HCT116 (cell line): ENCODE measurements around the gene STXBP5. TPM values are rescaled to one million over a fixed set of nuclear protein-coding genes. Genes with fewer than 3 reads are reported as not detected.

Experiments
- ATAC-seq: fragments of 200-7000 bp; cut with Tn5 transposase; 2 replicates; pipeline ENCODE4 v1.9.1; 2020; ENCODE audit warnings: mild to moderate bottlenecking, moderate library complexity
- BruUV-seq: library from RNA; stranded (reverse); fragments of 400-500 nt; replicated peaks from 2 replicates; lab custom pipeline; 2021; lab: Mats Ljungman, UMichigan
- CTCF ChIA-PET: fragments of 300-600 bp; sonication (Branson Sonifier 250); formaldehyde crosslinking; loops from one replicate; lab custom pipeline; 2021; ENCODE audit warnings: antibody characterized with exemption; lab: Charles Lee
- POLR2A ChIA-PET: fragments of 300-600, 350-600 bp; sonication (Branson Sonifier 250); formaldehyde crosslinking; loops from one replicate; lab custom pipeline; 2021; ENCODE audit warnings: antibody characterized with exemption; lab: Charles Lee
- RAD21 ChIA-PET, 2 experiments: fragments of 300-600 bp; sonication (Branson Sonifier 250); formaldehyde crosslinking; loops; one replicate each; lab custom pipeline; 2023; ENCODE audit warnings: low total read pairs in 2 of 2; ENCODE audit not compliant: uncharacterized antibody in 2 of 2, unreplicated experiment in 2 of 2, low non-redundant PET in 1 of 2; lab: Charles Lee
- DNase-seq: peaks from one replicate; pipeline ENCODE4 v3.0.0-alpha.2; 2010; ENCODE audit warnings: low read depth, low spot score
- H2AFZ ChIP-seq: fragments of 200-600 bp; shearing (Covaris generic), sonication (generic); 2 replicates; pipeline ENCODE4 v1.6.1; 2017; ENCODE audit warnings: low read depth, mixed run types, mixed read lengths, antibody characterized with exemption, low read length; ENCODE audit not compliant: poor library complexity, severe bottlenecking
- H3K27ac ChIP-seq: 2 replicates; pipeline ENCODE4 v1.5.1; 2012; ENCODE audit warnings: low read depth, low read length
- H3K27me3 ChIP-seq: fragments of 200-600 bp; sonication (generic); 2 replicates; pipeline ENCODE4 v1.6.1; 2016; ENCODE audit warnings: mixed run types, low read length, mixed read lengths; ENCODE audit not compliant: insufficient read depth
- H3K36me3 ChIP-seq, 2 experiments: fragments of 200-500 bp in 1 of 2; fragments of 200-600 bp in 1 of 2; sonication (Bioruptor generic) in 1 of 2; sonication (generic) in 1 of 2; 2 replicates each; pipeline versions ENCODE4 v1.5.1 to v1.6.1; 2014 to 2016; ENCODE audit warnings: low read length in 2 of 2, inconsistent platforms in 1 of 2, mixed read lengths in 1 of 2, mixed run types in 1 of 2; ENCODE audit not compliant: insufficient read depth in 2 of 2, control insufficient read depth in 1 of 2
- H3K4me1 ChIP-seq, 2 experiments: fragments of 200-600 bp in 1 of 2; sonication (generic) in 1 of 2; 2 replicates each; pipeline versions ENCODE4 v1.5.1 to v1.6.1; 2012 to 2017; ENCODE audit warnings: low read length in 2 of 2, inconsistent platforms in 1 of 2, mild to moderate bottlenecking in 1 of 2, mixed read lengths in 1 of 2, mixed run types in 1 of 2, moderate library complexity in 1 of 2; ENCODE audit not compliant: insufficient read depth in 2 of 2, control insufficient read depth in 1 of 2
- H3K4me2 ChIP-seq: fragments of 200-600 bp; sonication (generic); 2 replicates; pipeline ENCODE4 v1.6.1; 2017; ENCODE audit warnings: mixed run types, low read length, mixed read lengths
- H3K4me3 ChIP-seq, 2 experiments: fragments of 200-600 bp in 1 of 2; sonication (generic) in 1 of 2; replicated peaks in 1 of 2; 2 replicates each; pipeline ENCODE4 v1.5.1; 2011 to 2016; ENCODE audit warnings: low read length in 2 of 2, control low read depth in 1 of 2, low read depth in 1 of 2, mild to moderate bottlenecking in 1 of 2, mixed read lengths in 1 of 2, mixed run types in 1 of 2
- H3K79me2 ChIP-seq: fragments of 200-600 bp; sonication (generic); 2 replicates; pipeline ENCODE4 v1.6.1; 2017; ENCODE audit warnings: mild to moderate bottlenecking, mixed run types, low read length, moderate library complexity, mixed read lengths; ENCODE audit not compliant: insufficient read depth
- H3K9ac ChIP-seq: fragments of 200-600 bp; sonication (generic); 2 replicates; pipeline ENCODE4 v1.6.1; 2016; ENCODE audit warnings: low read length, mixed read lengths
- H3K9me2 ChIP-seq: fragments of 200-600 bp; sonication (generic), shearing (Covaris generic); 2 replicates; pipeline ENCODE4 v1.6.1; 2017; ENCODE audit warnings: mixed run types, mild to moderate bottlenecking, moderate library complexity; ENCODE audit not compliant: insufficient read depth
- H3K9me3 ChIP-seq, 2 experiments: fragments of 200-500 bp in 1 of 2; fragments of 200-600 bp in 1 of 2; sonication (Bioruptor generic) in 1 of 2; sonication (generic) in 1 of 2; 2 replicates each; pipeline ENCODE4 v1.6.1; 2014 to 2017; ENCODE audit warnings: low read length in 2 of 2, mixed read lengths in 2 of 2, inconsistent platforms in 1 of 2, low read depth in 1 of 2, mild to moderate bottlenecking in 1 of 2, mixed run types in 1 of 2, moderate library complexity in 1 of 2; ENCODE audit not compliant: control insufficient read depth in 1 of 2, insufficient read depth in 1 of 2
- H4K20me1 ChIP-seq: fragments of 200-600 bp; sonication (generic), shearing (Covaris generic); 2 replicates; pipeline ENCODE4 v1.6.1; 2017; ENCODE audit warnings: mixed run types, mild to moderate bottlenecking, moderate library complexity; ENCODE audit not compliant: insufficient read depth
- EGR1 ChIP-seq: IDR thresholded peaks from 2 replicates; pipeline ENCODE4 v1.6.1; 2012; ENCODE audit warnings: low read depth
- FOSL1 ChIP-seq: IDR thresholded peaks from 2 replicates; pipeline ENCODE4 v1.6.1; 2012; ENCODE audit warnings: low read depth
- JUND ChIP-seq: IDR thresholded peaks from 2 replicates; pipeline ENCODE4 v1.6.1; 2012
- YY1 ChIP-seq: IDR thresholded peaks from 2 replicates; pipeline ENCODE4 v1.6.1; 2011; ENCODE audit warnings: low read length, low read depth, moderate library complexity, mild to moderate bottlenecking; ENCODE audit not compliant: insufficient replicate concordance; ENCODE audit errors: extremely low read depth
- ZNF274 ChIP-seq: fragments of 200-500 bp; sonication (Bioruptor generic); IDR thresholded peaks from 2 replicates; pipeline ENCODE4 v1.6.1; 2014; ENCODE audit warnings: mild to moderate bottlenecking, low read depth, low read length, inconsistent platforms
- intact Hi-C: fragments of 100-400 bp; cut with micrococcal nuclease; formaldehyde crosslinking; loops from 2 replicates; pipeline ENCODE4 v1.10.0; 2022
- total RNA-seq: library from RNA; stranded (reverse); gene quantifications from one replicate; pipeline ENCODE4 v1.2.1, GENCODE V29; 2021; ENCODE audit not compliant: unreplicated experiment
- TF ChIP-seq, protein P1 (sequence below): IDR thresholded peaks from 2 replicates; pipeline ENCODE4 v1.6.1; 2012; ENCODE audit warnings: low read depth
- TF ChIP-seq, protein P2 (sequence below), 3 experiments: fragments of 200-600 bp in 1 of 3; sonication (generic) in 1 of 3; IDR thresholded peaks in 2 of 3; conservative IDR thresholded peaks in 1 of 3; 2 replicates each; pipeline ENCODE4 v1.5.1; 2012 to 2017; ENCODE audit warnings: low read depth in 2 of 3, low read length in 2 of 3, antibody characterized with exemption in 1 of 3, borderline replicate concordance in 1 of 3, control low read depth in 1 of 3, mild to moderate bottlenecking in 1 of 3, mixed read lengths in 1 of 3, mixed run types in 1 of 3, moderate library complexity in 1 of 3; ENCODE audit not compliant: insufficient read depth in 1 of 3

The STXBP5 gene
- total RNA-seq, 1 experiment from 2014 or later, result 12.6 TPM

DNA sequence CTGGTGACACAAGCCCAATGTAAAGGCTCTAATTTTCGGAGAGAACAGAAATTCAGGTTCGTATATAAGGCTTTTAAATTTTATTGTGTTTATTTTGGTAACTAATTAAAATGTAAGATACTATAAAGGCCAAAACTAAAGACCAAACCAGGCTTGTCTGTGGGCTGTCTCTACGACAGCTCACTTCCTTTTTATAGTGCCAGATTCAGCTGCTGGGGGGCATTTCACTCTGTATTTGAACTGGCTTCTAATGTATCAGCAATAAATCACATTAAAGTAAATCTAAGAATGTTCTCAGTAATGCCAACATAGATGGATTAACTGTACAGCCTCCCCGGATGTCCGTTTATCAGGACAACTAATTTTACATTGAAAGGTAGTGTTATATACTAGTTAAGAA, 31.1 kb upstream of the STXBP5 start:
- no peaks in the 10 kb centered on the region for H3K4me1 ChIP-seq
- no peaks in the 10 kb centered on the region for H3K36me3 ChIP-seq
- no peaks in the 10 kb centered on the region for H4K20me1 ChIP-seq
- no peaks in the 10 kb centered on the region for H3K79me2 ChIP-seq
- CTCF ChIA-PET, result no interaction called here
- TF ChIP-seq, protein P1, sequence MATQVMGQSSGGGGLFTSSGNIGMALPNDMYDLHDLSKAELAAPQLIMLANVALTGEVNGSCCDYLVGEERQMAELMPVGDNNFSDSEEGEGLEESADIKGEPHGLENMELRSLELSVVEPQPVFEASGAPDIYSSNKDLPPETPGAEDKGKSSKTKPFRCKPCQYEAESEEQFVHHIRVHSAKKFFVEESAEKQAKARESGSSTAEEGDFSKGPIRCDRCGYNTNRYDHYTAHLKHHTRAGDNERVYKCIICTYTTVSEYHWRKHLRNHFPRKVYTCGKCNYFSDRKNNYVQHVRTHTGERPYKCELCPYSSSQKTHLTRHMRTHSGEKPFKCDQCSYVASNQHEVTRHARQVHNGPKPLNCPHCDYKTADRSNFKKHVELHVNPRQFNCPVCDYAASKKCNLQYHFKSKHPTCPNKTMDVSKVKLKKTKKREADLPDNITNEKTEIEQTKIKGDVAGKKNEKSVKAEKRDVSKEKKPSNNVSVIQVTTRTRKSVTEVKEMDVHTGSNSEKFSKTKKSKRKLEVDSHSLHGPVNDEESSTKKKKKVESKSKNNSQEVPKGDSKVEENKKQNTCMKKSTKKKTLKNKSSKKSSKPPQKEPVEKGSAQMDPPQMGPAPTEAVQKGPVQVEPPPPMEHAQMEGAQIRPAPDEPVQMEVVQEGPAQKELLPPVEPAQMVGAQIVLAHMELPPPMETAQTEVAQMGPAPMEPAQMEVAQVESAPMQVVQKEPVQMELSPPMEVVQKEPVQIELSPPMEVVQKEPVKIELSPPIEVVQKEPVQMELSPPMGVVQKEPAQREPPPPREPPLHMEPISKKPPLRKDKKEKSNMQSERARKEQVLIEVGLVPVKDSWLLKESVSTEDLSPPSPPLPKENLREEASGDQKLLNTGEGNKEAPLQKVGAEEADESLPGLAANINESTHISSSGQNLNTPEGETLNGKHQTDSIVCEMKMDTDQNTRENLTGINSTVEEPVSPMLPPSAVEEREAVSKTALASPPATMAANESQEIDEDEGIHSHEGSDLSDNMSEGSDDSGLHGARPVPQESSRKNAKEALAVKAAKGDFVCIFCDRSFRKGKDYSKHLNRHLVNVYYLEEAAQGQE, result no peak
- TF ChIP-seq EGR1 (no peak), FOSL1 (no peak), ZNF274 (no peak), YY1 (no peak), JUND (no peak)
- TF ChIP-seq, protein P2, sequence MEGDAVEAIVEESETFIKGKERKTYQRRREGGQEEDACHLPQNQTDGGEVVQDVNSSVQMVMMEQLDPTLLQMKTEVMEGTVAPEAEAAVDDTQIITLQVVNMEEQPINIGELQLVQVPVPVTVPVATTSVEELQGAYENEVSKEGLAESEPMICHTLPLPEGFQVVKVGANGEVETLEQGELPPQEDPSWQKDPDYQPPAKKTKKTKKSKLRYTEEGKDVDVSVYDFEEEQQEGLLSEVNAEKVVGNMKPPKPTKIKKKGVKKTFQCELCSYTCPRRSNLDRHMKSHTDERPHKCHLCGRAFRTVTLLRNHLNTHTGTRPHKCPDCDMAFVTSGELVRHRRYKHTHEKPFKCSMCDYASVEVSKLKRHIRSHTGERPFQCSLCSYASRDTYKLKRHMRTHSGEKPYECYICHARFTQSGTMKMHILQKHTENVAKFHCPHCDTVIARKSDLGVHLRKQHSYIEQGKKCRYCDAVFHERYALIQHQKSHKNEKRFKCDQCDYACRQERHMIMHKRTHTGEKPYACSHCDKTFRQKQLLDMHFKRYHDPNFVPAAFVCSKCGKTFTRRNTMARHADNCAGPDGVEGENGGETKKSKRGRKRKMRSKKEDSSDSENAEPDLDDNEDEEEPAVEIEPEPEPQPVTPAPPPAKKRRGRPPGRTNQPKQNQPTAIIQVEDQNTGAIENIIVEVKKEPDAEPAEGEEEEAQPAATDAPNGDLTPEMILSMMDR (IDR thresholded peaks at IDR 0.05 in 2 of 3, conservative IDR thresholded peaks at IDR 0.05 in 1 of 3; ENCODE audit: borderline replicate concordance in 1 of 3, insufficient read depth in 1 of 3, low read depth in 2 of 3, low read length in 2 of 3), result no peak
- TF ChIP-seq, all 23 proteins: peak for 0
- no peaks in the 10 kb centered on the region for H3K9me2 ChIP-seq
- H3K9me3 ChIP-seq, result no peaks in the 10 kb centered on the region
- POLR2A ChIA-PET, result no interaction called here
- H3K4me3 ChIP-seq, result no peak overlapping the region
- RAD21 ChIA-PET, result no interaction called here
- no peaks in the 10 kb centered on the region for H3K27me3 ChIP-seq
- no peak overlapping the region for H3K9ac ChIP-seq
- no peak overlapping the region for H3K4me2 ChIP-seq
- ATAC-seq (no peak), DNase-seq (no peak)
- no peak overlapping the region for H2AFZ ChIP-seq
- intact Hi-C loops, result no loop called here
- no TSS peak for BruUV-seq
- H3K27ac ChIP-seq, result no peak overlapping the region
